ENCODE measurements around the gene PPT2.

PPT2 gene

DNA sequence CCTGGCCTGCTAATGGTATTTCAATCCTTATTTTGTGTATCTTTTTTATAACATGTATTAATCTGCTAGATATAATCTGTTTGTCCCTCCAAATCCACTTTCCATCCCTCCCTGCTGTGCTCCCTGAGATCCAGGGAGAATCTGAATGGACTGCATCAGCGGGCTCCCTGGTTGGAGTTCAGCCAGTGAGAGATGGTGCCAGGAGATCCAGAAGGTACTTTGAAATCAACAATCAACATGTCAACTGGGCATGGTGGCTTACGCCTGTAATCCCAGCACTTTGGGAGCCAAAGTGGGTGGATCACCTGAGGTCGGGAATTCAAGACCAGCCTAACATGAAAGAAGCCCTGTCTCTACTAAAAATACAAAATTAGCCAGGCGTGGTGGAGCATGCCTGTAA lies 30.3 kb upstream of the PPT2 start:
- no peaks in the 10 kb centered on the region for H3K27me3 ChIP-seq (ENCODE audit: insufficient read depth, poor library complexity, severe bottlenecking)
- no peak for TF ChIP-seq POLR2AphosphoS5 (IDR thresholded peaks at IDR 0.05; ENCODE audit: low read depth)
- TF ChIP-seq, protein P1, sequence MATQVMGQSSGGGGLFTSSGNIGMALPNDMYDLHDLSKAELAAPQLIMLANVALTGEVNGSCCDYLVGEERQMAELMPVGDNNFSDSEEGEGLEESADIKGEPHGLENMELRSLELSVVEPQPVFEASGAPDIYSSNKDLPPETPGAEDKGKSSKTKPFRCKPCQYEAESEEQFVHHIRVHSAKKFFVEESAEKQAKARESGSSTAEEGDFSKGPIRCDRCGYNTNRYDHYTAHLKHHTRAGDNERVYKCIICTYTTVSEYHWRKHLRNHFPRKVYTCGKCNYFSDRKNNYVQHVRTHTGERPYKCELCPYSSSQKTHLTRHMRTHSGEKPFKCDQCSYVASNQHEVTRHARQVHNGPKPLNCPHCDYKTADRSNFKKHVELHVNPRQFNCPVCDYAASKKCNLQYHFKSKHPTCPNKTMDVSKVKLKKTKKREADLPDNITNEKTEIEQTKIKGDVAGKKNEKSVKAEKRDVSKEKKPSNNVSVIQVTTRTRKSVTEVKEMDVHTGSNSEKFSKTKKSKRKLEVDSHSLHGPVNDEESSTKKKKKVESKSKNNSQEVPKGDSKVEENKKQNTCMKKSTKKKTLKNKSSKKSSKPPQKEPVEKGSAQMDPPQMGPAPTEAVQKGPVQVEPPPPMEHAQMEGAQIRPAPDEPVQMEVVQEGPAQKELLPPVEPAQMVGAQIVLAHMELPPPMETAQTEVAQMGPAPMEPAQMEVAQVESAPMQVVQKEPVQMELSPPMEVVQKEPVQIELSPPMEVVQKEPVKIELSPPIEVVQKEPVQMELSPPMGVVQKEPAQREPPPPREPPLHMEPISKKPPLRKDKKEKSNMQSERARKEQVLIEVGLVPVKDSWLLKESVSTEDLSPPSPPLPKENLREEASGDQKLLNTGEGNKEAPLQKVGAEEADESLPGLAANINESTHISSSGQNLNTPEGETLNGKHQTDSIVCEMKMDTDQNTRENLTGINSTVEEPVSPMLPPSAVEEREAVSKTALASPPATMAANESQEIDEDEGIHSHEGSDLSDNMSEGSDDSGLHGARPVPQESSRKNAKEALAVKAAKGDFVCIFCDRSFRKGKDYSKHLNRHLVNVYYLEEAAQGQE (IDR thresholded peaks at IDR 0.05; ENCODE audit: insufficient replicate concordance, low read depth) = no peak
- TF ChIP-seq GABPA (IDR thresholded peaks at IDR 0.05; ENCODE audit: low read depth) = no peak
- no peak for TF ChIP-seq SPI1 (IDR thresholded peaks at IDR 0.05; ENCODE audit: borderline replicate concordance, low read depth)
- TF ChIP-seq, protein P2, sequence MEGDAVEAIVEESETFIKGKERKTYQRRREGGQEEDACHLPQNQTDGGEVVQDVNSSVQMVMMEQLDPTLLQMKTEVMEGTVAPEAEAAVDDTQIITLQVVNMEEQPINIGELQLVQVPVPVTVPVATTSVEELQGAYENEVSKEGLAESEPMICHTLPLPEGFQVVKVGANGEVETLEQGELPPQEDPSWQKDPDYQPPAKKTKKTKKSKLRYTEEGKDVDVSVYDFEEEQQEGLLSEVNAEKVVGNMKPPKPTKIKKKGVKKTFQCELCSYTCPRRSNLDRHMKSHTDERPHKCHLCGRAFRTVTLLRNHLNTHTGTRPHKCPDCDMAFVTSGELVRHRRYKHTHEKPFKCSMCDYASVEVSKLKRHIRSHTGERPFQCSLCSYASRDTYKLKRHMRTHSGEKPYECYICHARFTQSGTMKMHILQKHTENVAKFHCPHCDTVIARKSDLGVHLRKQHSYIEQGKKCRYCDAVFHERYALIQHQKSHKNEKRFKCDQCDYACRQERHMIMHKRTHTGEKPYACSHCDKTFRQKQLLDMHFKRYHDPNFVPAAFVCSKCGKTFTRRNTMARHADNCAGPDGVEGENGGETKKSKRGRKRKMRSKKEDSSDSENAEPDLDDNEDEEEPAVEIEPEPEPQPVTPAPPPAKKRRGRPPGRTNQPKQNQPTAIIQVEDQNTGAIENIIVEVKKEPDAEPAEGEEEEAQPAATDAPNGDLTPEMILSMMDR (IDR thresholded peaks at IDR 0.05; ENCODE audit: insufficient read depth, low read length) = no peak
- no peak for DNase-seq (ENCODE audit: low read depth in 1 of 2, low spot score in 1 of 2)
- no peak overlapping the region for H3K4me3 ChIP-seq (replicated peaks; ENCODE audit: insufficient read depth, low read length)
- no peak overlapping the region for H3K27ac ChIP-seq (replicated peaks)

DNA sequence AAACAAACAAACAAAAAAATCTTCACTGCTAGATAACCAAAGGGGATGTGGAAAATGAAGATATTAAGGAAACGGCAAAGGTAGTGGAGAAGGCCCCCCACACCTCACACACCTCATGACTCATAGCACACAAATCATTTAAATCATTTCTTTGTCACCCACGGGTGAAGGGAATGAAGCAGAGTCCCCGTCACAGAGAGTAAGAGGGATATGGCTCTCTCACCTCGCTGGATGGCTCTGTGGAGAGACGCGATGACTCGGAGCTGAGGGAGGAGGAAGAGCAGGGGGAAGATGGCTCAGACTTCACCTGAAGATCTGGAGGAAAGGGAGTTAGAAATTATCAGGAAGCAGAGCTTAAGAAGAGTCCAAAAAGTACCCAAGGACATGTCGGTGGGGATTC lies 27.1 kb upstream of the PPT2 start:
- TF ChIP-seq, protein P1 (IDR thresholded peaks at IDR 0.05; ENCODE audit: insufficient replicate concordance, low read depth) = no peak
- TF ChIP-seq GABPA (IDR thresholded peaks at IDR 0.05; ENCODE audit: low read depth) (no peak), SPI1 (IDR thresholded peaks at IDR 0.05; ENCODE audit: borderline replicate concordance, low read depth) (no peak), POLR2AphosphoS5 (IDR thresholded peaks at IDR 0.05; ENCODE audit: low read depth) (no peak)
- TF ChIP-seq, protein P2 (IDR thresholded peaks at IDR 0.05; ENCODE audit: insufficient read depth, low read length) = no peak
- H3K27me3 ChIP-seq (ENCODE audit: insufficient read depth, poor library complexity, severe bottlenecking) = no peaks in the 10 kb centered on the region
- H3K27ac ChIP-seq (replicated peaks) = peak overlapping the region; percentile 79
- peak overlapping the region; percentile 99 for H3K4me3 ChIP-seq (replicated peaks; ENCODE audit: insufficient read depth, low read length)
- DNase-seq (ENCODE audit: low read depth in 1 of 2, low spot score in 1 of 2) = no peak

DNA sequence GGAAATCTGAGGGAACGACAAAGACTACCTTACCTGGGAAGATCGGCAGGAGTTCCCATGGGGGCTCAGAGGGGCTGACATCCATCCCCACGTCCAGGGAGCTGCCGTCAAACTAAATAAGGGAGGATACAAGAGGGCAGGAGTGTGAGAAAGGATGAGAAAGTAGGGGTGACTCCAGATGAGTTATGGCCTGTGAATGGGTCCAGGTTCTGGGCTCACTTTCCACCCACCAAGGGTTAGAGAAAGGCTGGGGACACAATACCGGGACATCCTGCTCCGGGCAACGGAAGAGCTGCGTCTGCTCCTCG lies 26.6 kb upstream of the PPT2 start:
- Histone ChIP-seq H3K27ac (replicated peaks) (peak overlapping the region; percentile 79), H3K27me3 (ENCODE audit: insufficient read depth, poor library complexity, severe bottlenecking) (no peaks in the 10 kb centered on the region), H3K4me3 (replicated peaks; ENCODE audit: insufficient read depth, low read length) (peak overlapping the region; percentile 99)
- no peak for DNase-seq (ENCODE audit: low read depth in 1 of 2, low spot score in 1 of 2)
- TF ChIP-seq, protein P2 (IDR thresholded peaks at IDR 0.05; ENCODE audit: insufficient read depth, low read length) = no peak
- TF ChIP-seq, protein P1 (IDR thresholded peaks at IDR 0.05; ENCODE audit: insufficient replicate concordance, low read depth) = no peak
- TF ChIP-seq POLR2AphosphoS5 (IDR thresholded peaks at IDR 0.05; ENCODE audit: low read depth) (no peak), SPI1 (IDR thresholded peaks at IDR 0.05; ENCODE audit: borderline replicate concordance, low read depth) (no peak), GABPA (IDR thresholded peaks at IDR 0.05; ENCODE audit: low read depth) (no peak)
